GM12873 (cell line): ENCODE results near the gene KLHL29.

Experiments
- CTCF ChIP-seq: IDR thresholded peaks from 2 replicates; pipeline ENCODE4 v1.5.1; 2012; ENCODE audit warnings: low read depth, mild to moderate bottlenecking, moderate library complexity, low read length, control low read depth; ENCODE audit not compliant: insufficient read depth; ENCODE audit errors: missing control alignments

KLHL29 gene

GRCh38 chr2:23523373-23524260, 138.6 kb downstream of the KLHL29 start:
- TF ChIP-seq CTCF = no peak

DNA sequence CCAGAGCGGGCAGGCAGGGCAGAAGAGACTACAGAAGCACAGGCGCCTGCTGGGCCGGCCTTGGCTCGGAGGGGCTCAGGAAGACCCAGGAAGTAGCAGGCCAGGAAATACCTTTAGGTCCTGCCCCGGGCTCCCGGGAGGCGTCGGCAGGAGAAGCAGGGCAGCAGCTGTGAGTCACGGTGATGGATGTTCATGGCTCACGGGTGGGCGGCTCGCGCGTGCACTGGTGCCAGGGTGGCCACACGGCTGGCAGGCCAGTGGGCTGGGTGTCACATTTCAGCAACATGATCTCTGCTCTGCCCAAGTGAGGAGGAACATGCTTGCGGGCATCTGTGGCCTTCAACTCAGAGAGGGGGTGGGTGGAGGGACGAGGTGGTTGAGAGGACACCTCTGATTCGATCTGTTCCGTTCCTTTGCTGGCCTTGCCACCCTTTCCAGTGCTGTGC, 139.3 kb downstream of the KLHL29 start:
- TF ChIP-seq CTCF = no peak

DNA sequence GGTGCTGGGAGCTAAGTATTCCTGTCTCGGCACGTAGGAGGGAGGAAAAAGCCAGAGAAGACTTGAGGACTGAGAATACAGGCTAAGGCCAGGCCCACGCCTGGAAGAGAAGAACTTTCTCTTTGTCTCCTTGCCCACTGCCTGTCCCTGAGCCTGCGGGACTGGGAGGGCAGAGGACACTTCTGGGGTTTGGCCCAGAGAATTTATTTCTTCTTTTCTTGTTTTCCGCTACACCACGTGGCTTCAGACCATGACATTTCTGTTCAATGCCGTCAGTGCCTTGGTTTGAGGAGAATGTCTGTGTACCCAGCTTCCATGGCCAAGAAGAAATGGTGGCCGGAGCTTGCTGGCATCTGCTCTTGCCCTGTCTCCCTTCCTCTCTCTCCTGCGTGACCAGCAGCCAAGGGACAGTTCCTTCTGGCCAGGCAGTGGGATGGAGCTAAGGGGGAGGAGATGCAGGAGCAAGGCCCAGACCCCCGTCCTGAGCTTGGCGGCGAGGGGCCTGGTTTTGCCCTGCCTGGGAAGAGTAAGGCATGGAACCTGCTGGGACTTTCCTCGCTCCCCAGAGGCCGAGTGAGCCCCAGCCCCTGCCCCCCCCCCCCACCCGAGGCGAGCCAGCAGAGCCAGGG, 140.3 kb downstream of the KLHL29 start:
- no peak for TF ChIP-seq CTCF

GRCh38 chr2:23526114-23526513, 141.1 kb downstream of the KLHL29 start:
- TF ChIP-seq CTCF = no peak

- no peak for TF ChIP-seq CTCF
These were observed 142.1 kb downstream of the KLHL29 start for GRCh38 chr2:23526835-23527790.

GRCh38 chr2:23528171-23528570, 143.2 kb downstream of the KLHL29 start:
- no peak for TF ChIP-seq CTCF
